ENCODE measurements around the gene NAA60.

DNA sequence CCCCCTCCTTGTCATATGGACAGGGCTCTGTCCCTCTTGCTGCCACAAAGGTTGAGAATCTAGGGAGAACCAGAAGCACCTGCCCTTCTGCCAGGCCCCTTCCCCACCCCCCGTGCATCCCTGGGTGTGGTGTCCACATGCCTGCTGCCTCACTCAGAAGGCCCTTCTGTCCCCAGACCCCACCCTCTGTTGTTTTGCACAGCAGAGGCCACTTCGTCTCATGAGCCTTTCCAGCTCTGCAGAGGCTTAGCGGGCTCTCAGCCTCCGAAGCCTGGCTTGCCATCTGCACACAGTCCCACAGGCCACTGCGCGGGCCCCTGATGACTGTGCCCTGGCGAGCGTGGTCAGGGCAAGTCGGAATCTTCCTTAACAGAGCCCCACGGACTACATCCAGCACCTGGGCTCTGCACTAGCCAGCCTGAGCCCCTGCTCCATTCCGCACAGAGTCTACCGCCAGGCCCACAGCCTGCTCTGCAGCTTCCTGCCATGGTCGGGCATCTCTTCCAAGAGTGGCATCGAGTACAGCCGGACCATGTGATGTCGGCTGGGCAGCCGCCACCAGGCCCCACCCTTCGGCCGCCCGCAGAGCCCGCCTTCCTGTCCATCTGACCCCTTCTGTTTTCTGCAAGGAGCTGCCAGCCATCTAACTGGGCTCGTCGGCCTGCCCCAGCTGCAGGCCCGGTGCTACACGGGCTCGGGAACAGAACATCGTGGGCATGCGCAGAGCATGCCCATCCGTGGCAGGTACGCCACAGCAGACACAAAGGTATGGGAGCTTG, 41.0 kb downstream of the NAA60 start:
- no peak for TF ChIP-seq POLR2A (IDR thresholded peaks at IDR 0.05)
- no peak for TF ChIP-seq CTCF (IDR thresholded peaks at IDR 0.05)

Data from body of pancreas (tissue), 4 donors.